K562 (cell line): ENCODE measurements around the gene IFNGR2. TPM values are rescaled to one million over a fixed set of nuclear protein-coding genes. Genes with fewer than 3 reads are reported as not detected.

ENCODE experiments used
- ATF4 ChIP-seq: fragments of 450-650 bp; formaldehyde crosslinking; IDR thresholded peaks from 2 replicates; pipeline ENCODE4 v1.4.0; 2022; ENCODE audit warnings: mild to moderate bottlenecking, moderate library complexity
- CREB1 ChIP-seq, 2 experiments: sonication (generic) in 1 of 2; formaldehyde crosslinking in 1 of 2; IDR thresholded peaks; 2 replicates each; pipeline versions ENCODE4 v1.6.1 to v1.8.0; 2012 to 2022; ENCODE audit warnings: inconsistent platforms in 1 of 2, mild to moderate bottlenecking in 1 of 2, missing genetic modification reagents in 1 of 2, moderate library complexity in 1 of 2
- CTBP1 ChIP-seq: fragments of 450-650 bp; IDR thresholded peaks from 2 replicates; pipeline ENCODE4 v1.6.1; 2016; ENCODE audit warnings: borderline replicate concordance
- CTCFL ChIP-seq: IDR thresholded peaks from 2 replicates; pipeline ENCODE4 v1.6.1; 2011; ENCODE audit warnings: borderline replicate concordance, low read depth, mild to moderate bottlenecking, moderate library complexity, low read length; ENCODE audit not compliant: insufficient read depth, poor library complexity, severe bottlenecking
- GABPB1 ChIP-seq: sonication (generic); formaldehyde crosslinking; IDR thresholded peaks from 2 replicates; pipeline ENCODE4 v1.8.0; 2022; ENCODE audit warnings: mild to moderate bottlenecking, missing genetic modification reagents
- GATA2 ChIP-seq: sonication (generic); formaldehyde crosslinking; IDR thresholded peaks from 2 replicates; pipeline ENCODE4 v1.4.0; 2020; ENCODE audit warnings: mild to moderate bottlenecking, missing genetic modification reagents
- HNRNPK ChIP-seq: fragments of 200-400 bp; formaldehyde crosslinking; IDR thresholded peaks from one replicate; pipeline ENCODE4 v1.6.1; 2018; ENCODE audit warnings: mild to moderate bottlenecking, low read depth, low read length; ENCODE audit not compliant: poor library complexity, severe bottlenecking
- KAT7 ChIP-seq: sonication (generic); formaldehyde crosslinking; IDR thresholded peaks from 2 replicates; pipeline ENCODE4 v1.8.0; 2022; ENCODE audit warnings: missing genetic modification reagents, mild to moderate bottlenecking, borderline replicate concordance
- MAFG ChIP-seq: fragments of 450-650 bp; conservative IDR thresholded peaks from 2 replicates; pipeline ENCODE4 v1.6.1; 2016; ENCODE audit warnings: missing genetic modification characterization, missing compliant biosample characterization
- NFATC3 ChIP-seq: fragments of 450-650 bp; IDR thresholded peaks from 2 replicates; pipeline ENCODE4 v1.6.1; 2017; ENCODE audit warnings: mild to moderate bottlenecking
- PHF21A ChIP-seq: fragments of 450-650 bp; IDR thresholded peaks from 2 replicates; pipeline ENCODE4 v1.6.1; 2017; ENCODE audit warnings: low read depth, borderline replicate concordance
- RCOR1 ChIP-seq, 2 experiments: IDR thresholded peaks; 2 replicates each; pipeline ENCODE4 v1.6.1; 2012; ENCODE audit warnings: low read depth in 2 of 2, low read length in 2 of 2, borderline replicate concordance in 1 of 2, improper control_type of control experiment in 1 of 2
- TAF1 ChIP-seq: IDR thresholded peaks from 2 replicates; pipeline ENCODE4 v1.6.1; 2011; ENCODE audit warnings: mild to moderate bottlenecking, low read length, moderate library complexity; ENCODE audit not compliant: insufficient read depth, control insufficient read depth, severe bottlenecking; ENCODE audit errors: extremely low read depth
- YY1 ChIP-seq, 3 experiments: IDR thresholded peaks; 2 replicates each; pipeline ENCODE4 v1.6.1; 2011; ENCODE audit warnings: low read length in 2 of 3, mild to moderate bottlenecking in 2 of 3, moderate library complexity in 2 of 3, borderline replicate concordance in 1 of 3, control low read depth in 1 of 3, low read depth in 1 of 3; ENCODE audit not compliant: insufficient read depth in 3 of 3, insufficient replicate concordance in 2 of 3, control insufficient read depth in 1 of 3, insufficient read length in 1 of 3; ENCODE audit errors: extremely low read depth in 1 of 3
- ZEB2 ChIP-seq: fragments of 450-650 bp; IDR thresholded peaks from 2 replicates; pipeline ENCODE4 v1.6.1; 2016
- ZFP91 ChIP-seq: sonication (generic); formaldehyde crosslinking; IDR thresholded peaks from 2 replicates; pipeline ENCODE4 v1.8.0; 2022; ENCODE audit warnings: mild to moderate bottlenecking, missing genetic modification reagents
- ZNF143 ChIP-seq: sonication (generic); formaldehyde crosslinking; IDR thresholded peaks from 2 replicates; pipeline ENCODE4 v1.9.0; 2022; ENCODE audit warnings: mild to moderate bottlenecking, missing genetic modification reagents
- ZNF224 ChIP-seq: sonication (generic); formaldehyde crosslinking; IDR thresholded peaks from 2 replicates; pipeline ENCODE4 v1.8.0; 2022; ENCODE audit warnings: mild to moderate bottlenecking, missing genetic modification reagents
- ZNF41 ChIP-seq: fragments of 250-450 bp; sonication (Bioruptor Pico); conservative IDR thresholded peaks from 2 replicates; pipeline ENCODE4 v1.4.0; 2020; ENCODE audit warnings: mild to moderate bottlenecking
- ZNF507 ChIP-seq: conservative IDR thresholded peaks from 2 replicates; pipeline ENCODE4 v1.6.1; 2017; ENCODE audit warnings: missing genetic modification characterization, missing compliant biosample characterization
- polyA plus RNA-seq, 8 experiments: library from polyadenylated mRNA; depleted of rRNA in 4 of 8; stranded (reverse) in 5 of 8; unstranded in 3 of 8; fragments of >200 nt; fragmentation: Nextera tagmentation in 2 of 8; fragmentation: Illumina TruSeq in 1 of 8; extraction: Ambion mirVana in 2 of 8; extraction: Trizol in 1 of 8; gene quantifications; 2 replicates each; pipeline versions ENCODE4 v1.2.1 to v1.2.3, GENCODE V29; 2011 to 2014; ENCODE audit warnings: inconsistent platforms in 1 of 8, missing spikeins in 1 of 8
- total RNA-seq, 7 experiments: library from RNA; depleted of rRNA in 6 of 7; stranded (reverse); fragments of >200 nt in 6 of 7; fragmentation: Illumina TruSeq in 2 of 7; extraction: Trizol in 2 of 7; gene quantifications; 2 replicates each; pipeline versions ENCODE4 v1.2.1 to v1.2.3, GENCODE V29; 2011 to 2021; ENCODE audit warnings: low replicate concordance in 1 of 7
- TF ChIP-seq, protein P1 (sequence below): fragments of 250-450 bp; sonication (Bioruptor Pico); IDR thresholded peaks from 2 replicates; pipeline ENCODE4 v1.5.0; 2020; ENCODE audit warnings: mild to moderate bottlenecking

The IFNGR2 gene
- total and polyA plus RNA-seq, 9 of the 15 experiments (the other 6 are each of a cell fraction or from before 2014, with no cell fraction given) = 6.7 to 58.0 (median 28.5) TPM

GRCh38 chr21:33360881-33361602, 42.2 kb upstream of the IFNGR2 start (continued):
- TF ChIP-seq, protein P1, sequence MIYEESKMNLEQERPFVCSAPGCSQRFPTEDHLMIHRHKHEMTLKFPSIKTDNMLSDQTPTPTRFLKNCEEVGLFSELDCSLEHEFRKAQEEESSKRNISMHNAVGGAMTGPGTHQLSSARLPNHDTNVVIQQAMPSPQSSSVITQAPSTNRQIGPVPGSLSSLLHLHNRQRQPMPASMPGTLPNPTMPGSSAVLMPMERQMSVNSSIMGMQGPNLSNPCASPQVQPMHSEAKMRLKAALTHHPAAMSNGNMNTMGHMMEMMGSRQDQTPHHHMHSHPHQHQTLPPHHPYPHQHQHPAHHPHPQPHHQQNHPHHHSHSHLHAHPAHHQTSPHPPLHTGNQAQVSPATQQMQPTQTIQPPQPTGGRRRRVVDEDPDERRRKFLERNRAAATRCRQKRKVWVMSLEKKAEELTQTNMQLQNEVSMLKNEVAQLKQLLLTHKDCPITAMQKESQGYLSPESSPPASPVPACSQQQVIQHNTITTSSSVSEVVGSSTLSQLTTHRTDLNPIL = no peak
- TF ChIP-seq ATF4 (CRISPR knock-in tag) = 0 out of 2 replicates have a peak, but pooled peaks have one; percentile 6
- TF ChIP-seq ZNF224 (CRISPR knock-in tag) = no peak
- no peak for TF ChIP-seq ZFP91 (CRISPR knock-in tag)
- TF ChIP-seq GATA2 (CRISPR knock-in tag) = no peak
- TF ChIP-seq ZNF41 (CRISPR knock-in tag) = no peak
- no peak for TF ChIP-seq TAF1
- TF ChIP-seq KAT7 (CRISPR knock-in tag) = no peak
- TF ChIP-seq ZNF143 (CRISPR knock-in tag) = 0 out of 2 replicates have a peak, but pooled peaks have one; percentile 14
- no peak; the same call in 1 of the 2 replicates for TF ChIP-seq PHF21A
- TF ChIP-seq HNRNPK = no peak
- TF ChIP-seq ZEB2 = peak; percentile 87
- no peak for TF ChIP-seq MAFG (tag)
- TF ChIP-seq NFATC3 = no peak
- TF ChIP-seq CREB1 (IDR thresholded peaks at IDR 0.05) = no peak
- TF ChIP-seq CREB1 (CRISPR knock-in tag; IDR thresholded peaks at IDR 0.05) = no peak
- peak; percentile 80 for TF ChIP-seq CTCFL
- peak; percentile 25 to 82 (median 66) for TF ChIP-seq YY1 (IDR thresholded peaks at IDR 0.05; ENCODE audit: borderline replicate concordance in 1 of 3, control insufficient read depth in 1 of 3, extremely low read depth in 1 of 3, insufficient read depth in 3 of 3, insufficient read length in 1 of 3, insufficient replicate concordance in 2 of 3, low read depth in 1 of 3, low read length in 2 of 3)
- no peak for TF ChIP-seq ZNF507 (tag)
- TF ChIP-seq RCOR1 (IDR thresholded peaks at IDR 0.05; ENCODE audit: borderline replicate concordance in 1 of 2, low read depth in 2 of 2, low read length in 2 of 2) = peak; percentile 54 to 84; a peak in 2 of 4 replicates
- TF ChIP-seq GABPB1 (CRISPR knock-in tag) = 0 out of 2 replicates have a peak, but pooled peaks have one; percentile 34
- peak; percentile 92 for TF ChIP-seq CTBP1
